ENCODE results near the gene RBM33. TPM values are rescaled to one million over a fixed set of nuclear protein-coding genes. Genes with fewer than 3 reads are reported as not detected.

The RBM33 gene
- total and polyA plus RNA-seq, 2 donors: 23.5 to 58.5 TPM

DNA sequence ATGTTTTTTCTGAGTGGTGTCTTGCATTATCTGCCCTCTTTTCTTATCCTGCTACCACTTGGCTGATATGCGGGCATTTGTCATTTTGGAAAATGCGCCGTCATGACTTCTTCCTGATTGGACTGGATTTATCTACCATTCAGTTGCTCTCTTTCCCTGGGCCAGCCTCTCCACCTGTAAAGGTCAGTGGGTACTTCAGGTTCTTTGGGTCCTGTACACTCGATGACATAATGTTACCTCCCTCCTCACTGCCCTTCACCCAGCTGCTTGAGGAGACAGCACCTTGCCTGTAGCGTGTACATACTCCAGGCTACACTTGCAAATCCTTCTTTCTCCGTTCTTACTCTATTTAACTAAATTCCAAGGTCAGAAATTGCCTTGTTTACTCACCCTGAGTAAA, 83.7 kb downstream of the RBM33 start:
- H3K4me3 ChIP-seq (ENCODE audit: low read length in 2 of 2): no peak overlapping the region
- H3K27me3 ChIP-seq (ENCODE audit: control insufficient read depth in 2 of 2, insufficient read depth in 1 of 2, low read length in 1 of 2): no peaks in the 10 kb centered on the region
- DNase-seq (ENCODE audit: low read depth in 6 of 9, low spot score in 9 of 9): no peak
- H3K9me3 ChIP-seq (ENCODE audit: control insufficient read depth in 2 of 2, insufficient read depth in 1 of 2, low read length in 1 of 2): no peaks in the 10 kb centered on the region
- 98% methylated on average over 6 of the region's 6 CpGs for WGBS
- H3K36me3 ChIP-seq (ENCODE audit: control insufficient read depth in 2 of 2, insufficient read depth in 2 of 2, low read length in 1 of 2): peaks cover 22 to 55% of the 10 kb centered on the region in 2 donors
- H3K27ac ChIP-seq (ENCODE audit: low read depth in 1 of 2, low read length in 1 of 2): no peak overlapping the region
- H3K4me1 ChIP-seq (ENCODE audit: control insufficient read depth in 2 of 2, insufficient read depth in 2 of 2, low read length in 2 of 2): peaks cover 5 to 6% of the 10 kb centered on the region in 2 donors

DNA sequence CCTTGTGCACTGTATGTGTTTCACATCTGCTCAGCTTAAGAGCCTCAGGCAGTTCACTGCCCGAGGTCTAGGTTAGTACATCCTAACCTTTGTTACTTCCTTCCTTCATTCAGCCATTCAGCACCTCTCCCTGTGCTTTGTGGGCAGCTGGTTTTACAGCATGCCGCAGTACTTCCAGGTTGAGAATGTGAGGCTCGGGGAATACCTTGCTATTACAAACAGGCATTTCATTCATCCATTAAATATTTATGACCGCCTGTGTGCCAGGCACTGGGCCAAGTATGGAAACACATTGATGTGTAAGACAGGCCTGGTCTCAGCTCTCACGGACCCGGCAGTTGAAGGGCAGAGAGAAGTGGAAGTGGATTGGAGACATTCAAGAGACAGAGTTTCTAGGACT, 85.4 kb downstream of the RBM33 start:
- Histone ChIP-seq H3K9me3 (ENCODE audit: control insufficient read depth in 2 of 2, insufficient read depth in 1 of 2, low read length in 1 of 2) (no peaks in the 10 kb centered on the region), H3K4me1 (ENCODE audit: control insufficient read depth in 2 of 2, insufficient read depth in 2 of 2, low read length in 2 of 2) (peaks cover 13 to 15% of the 10 kb centered on the region in 2 donors), H3K27me3 (ENCODE audit: control insufficient read depth in 2 of 2, insufficient read depth in 1 of 2, low read length in 1 of 2) (no peaks in the 10 kb centered on the region), H3K36me3 (ENCODE audit: control insufficient read depth in 2 of 2, insufficient read depth in 2 of 2, low read length in 1 of 2) (peaks cover 22 to 52% of the 10 kb centered on the region in 2 donors), H3K4me3 (ENCODE audit: low read length in 2 of 2) (no peak overlapping the region), H3K27ac (ENCODE audit: low read depth in 1 of 2, low read length in 1 of 2) (no peak overlapping the region)
- DNase-seq (ENCODE audit: low read depth in 6 of 9, low spot score in 9 of 9): no peak
- WGBS: 87% methylated on average over 6 of the region's 6 CpGs

DNA sequence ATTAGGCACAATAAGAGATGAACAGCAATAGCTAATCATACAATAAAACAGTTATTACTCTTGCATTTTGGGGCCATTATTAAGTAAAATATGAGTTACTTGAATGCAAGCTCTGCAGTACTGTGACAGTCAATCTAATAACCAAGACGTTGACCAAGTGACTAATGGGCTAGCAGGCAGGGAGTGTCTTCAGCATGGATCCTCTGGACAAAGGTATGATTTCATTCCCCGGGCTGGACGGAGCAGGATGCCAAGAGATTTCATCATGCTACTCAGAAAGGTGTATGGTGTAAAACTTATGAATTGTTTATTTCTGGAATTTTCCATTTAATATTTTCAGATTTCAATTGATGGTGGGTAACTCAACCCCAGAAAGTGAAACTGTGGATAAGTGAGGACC, 86.9 kb downstream of the RBM33 start:
- H3K36me3 ChIP-seq (ENCODE audit: control insufficient read depth in 2 of 2, insufficient read depth in 2 of 2, low read length in 1 of 2): peaks cover 22 to 52% of the 10 kb centered on the region in 2 donors
- H3K4me1 ChIP-seq (ENCODE audit: control insufficient read depth in 2 of 2, insufficient read depth in 2 of 2, low read length in 2 of 2): peaks cover 13 to 18% of the 10 kb centered on the region in 2 donors
- DNase-seq (ENCODE audit: low read depth in 6 of 9, low spot score in 9 of 9): no peak
- no peaks in the 10 kb centered on the region for H3K9me3 ChIP-seq (ENCODE audit: control insufficient read depth in 2 of 2, insufficient read depth in 1 of 2, low read length in 1 of 2)
- 94% methylated on average over 3 of the region's 3 CpGs for WGBS
- no peak overlapping the region for H3K4me3 ChIP-seq (ENCODE audit: low read length in 2 of 2)
- H3K27ac ChIP-seq (ENCODE audit: low read depth in 1 of 2, low read length in 1 of 2): no peak overlapping the region
- H3K27me3 ChIP-seq (ENCODE audit: control insufficient read depth in 2 of 2, insufficient read depth in 1 of 2, low read length in 1 of 2): no peaks in the 10 kb centered on the region

DNA sequence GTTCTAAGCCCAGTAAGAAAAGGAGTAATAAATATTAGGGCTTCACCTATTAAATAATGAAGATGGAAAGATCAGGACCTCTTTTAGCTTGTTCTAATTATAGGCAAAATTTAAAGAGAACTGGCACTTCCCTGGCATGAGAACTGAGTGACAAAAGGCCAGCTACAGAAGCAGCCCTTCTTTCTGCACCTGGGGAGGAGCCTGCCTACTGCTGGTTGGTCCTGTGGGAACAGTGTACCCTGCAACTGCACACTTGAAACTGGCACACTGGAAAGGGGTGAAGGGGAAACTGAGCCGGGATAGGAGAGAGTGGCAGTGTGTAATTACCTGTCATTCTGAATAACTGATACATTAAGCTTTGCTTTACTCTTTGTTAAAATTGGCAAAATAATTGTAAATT, 87.4 kb downstream of the RBM33 start:
- peaks cover 22 to 50% of the 10 kb centered on the region in 2 donors for H3K36me3 ChIP-seq (ENCODE audit: control insufficient read depth in 2 of 2, insufficient read depth in 2 of 2, low read length in 1 of 2)
- no peaks in the 10 kb centered on the region for H3K9me3 ChIP-seq (ENCODE audit: control insufficient read depth in 2 of 2, insufficient read depth in 1 of 2, low read length in 1 of 2)
- H3K27ac ChIP-seq (ENCODE audit: low read depth in 1 of 2, low read length in 1 of 2): no peak overlapping the region
- H3K4me1 ChIP-seq (ENCODE audit: control insufficient read depth in 2 of 2, insufficient read depth in 2 of 2, low read length in 2 of 2): peaks cover 13 to 18% of the 10 kb centered on the region in 2 donors
- 95% methylated on average over 1 of the region's 1 CpG for WGBS
- H3K27me3 ChIP-seq (ENCODE audit: control insufficient read depth in 2 of 2, insufficient read depth in 1 of 2, low read length in 1 of 2): no peaks in the 10 kb centered on the region
- no peak overlapping the region for H3K4me3 ChIP-seq (ENCODE audit: low read length in 2 of 2)
- DNase-seq (ENCODE audit: low read depth in 6 of 9, low spot score in 9 of 9): no peak

DNA sequence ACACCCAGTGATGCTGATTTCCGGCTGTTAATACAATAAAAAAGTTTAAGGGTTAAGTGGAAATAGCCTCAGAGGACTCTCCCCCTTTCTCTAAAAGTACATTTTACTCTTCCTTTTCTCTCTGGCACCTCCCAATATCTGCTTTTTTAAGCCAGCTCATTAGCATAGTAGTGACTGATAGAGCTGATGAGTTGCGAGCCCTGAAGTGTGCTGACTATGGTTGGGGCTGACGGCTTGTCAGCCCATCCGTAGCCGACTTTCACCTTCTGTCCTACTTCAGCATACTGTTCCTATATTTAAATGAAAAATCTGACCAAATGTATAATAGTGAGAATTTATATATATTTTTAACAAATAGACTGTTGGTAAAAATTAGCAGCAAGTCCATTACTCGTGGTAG, 87.8 kb downstream of the RBM33 start:
- DNase-seq (ENCODE audit: low read depth in 6 of 9, low spot score in 9 of 9): no peak
- WGBS: 95% methylated on average over 6 of the region's 6 CpGs
- H3K27ac ChIP-seq (ENCODE audit: low read depth in 1 of 2, low read length in 1 of 2): no peak overlapping the region
- no peaks in the 10 kb centered on the region for H3K9me3 ChIP-seq (ENCODE audit: control insufficient read depth in 2 of 2, insufficient read depth in 1 of 2, low read length in 1 of 2)
- H3K4me1 ChIP-seq (ENCODE audit: control insufficient read depth in 2 of 2, insufficient read depth in 2 of 2, low read length in 2 of 2): peaks cover 13 to 21% of the 10 kb centered on the region in 2 donors
- peaks cover 22 to 50% of the 10 kb centered on the region in 2 donors for H3K36me3 ChIP-seq (ENCODE audit: control insufficient read depth in 2 of 2, insufficient read depth in 2 of 2, low read length in 1 of 2)
- H3K4me3 ChIP-seq (ENCODE audit: low read length in 2 of 2): no peak overlapping the region
- H3K27me3 ChIP-seq (ENCODE audit: control insufficient read depth in 2 of 2, insufficient read depth in 1 of 2, low read length in 1 of 2): no peaks in the 10 kb centered on the region

DNA sequence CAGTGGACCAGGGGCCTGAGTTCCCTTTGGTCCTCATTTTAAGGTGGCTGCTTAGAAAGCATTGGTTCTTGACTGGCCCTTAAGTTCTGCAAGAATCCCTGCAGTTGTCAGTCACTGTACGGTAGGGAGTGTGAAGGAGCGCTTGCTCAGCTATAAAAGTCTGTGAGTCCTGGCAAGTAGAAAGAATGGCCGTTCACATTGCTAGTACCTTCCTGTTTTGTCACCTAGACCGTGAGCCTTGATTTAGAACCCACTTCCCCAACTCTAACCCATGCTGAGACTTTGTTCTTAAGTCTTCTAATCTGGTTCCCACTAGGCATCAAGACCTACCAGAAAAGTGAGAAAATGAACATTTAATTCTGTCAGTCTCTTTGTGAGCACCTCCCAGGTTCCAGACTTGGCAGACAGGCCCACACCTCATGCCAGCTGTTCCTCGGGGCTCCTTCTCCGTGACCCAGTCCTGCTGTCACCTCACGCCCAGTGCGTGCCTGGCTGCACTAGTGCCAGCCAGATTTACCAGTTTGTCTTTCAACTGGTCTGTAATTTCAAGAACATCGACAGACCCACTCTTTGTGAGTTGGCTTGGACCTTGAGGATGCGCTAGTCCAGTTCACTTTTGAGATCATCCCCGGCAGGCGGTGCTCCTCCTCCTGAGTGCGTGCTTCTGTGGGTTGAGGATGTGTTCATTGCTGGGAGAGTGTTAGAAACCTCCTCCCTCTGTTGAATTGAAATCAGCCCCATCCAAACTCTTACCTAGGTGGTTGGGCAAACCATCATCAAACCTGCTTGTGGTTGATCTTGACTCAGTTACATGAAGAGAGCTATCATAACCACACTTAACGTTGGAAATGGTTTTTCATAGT, 89.4 kb downstream of the RBM33 start:
- WGBS: 80% methylated on average over 14 of the region's 14 CpGs
- H3K36me3 ChIP-seq (ENCODE audit: control insufficient read depth in 2 of 2, insufficient read depth in 2 of 2, low read length in 1 of 2): peaks cover 20 to 49% of the 10 kb centered on the region in 2 donors
- H3K27ac ChIP-seq (ENCODE audit: low read depth in 1 of 2, low read length in 1 of 2): peak overlapping the region in 1 of 2 donors; percentile 34
- H3K9me3 ChIP-seq (ENCODE audit: control insufficient read depth in 2 of 2, insufficient read depth in 1 of 2, low read length in 1 of 2): no peaks in the 10 kb centered on the region
- no peak overlapping the region for H3K4me3 ChIP-seq (ENCODE audit: low read length in 2 of 2)
- H3K27me3 ChIP-seq (ENCODE audit: control insufficient read depth in 2 of 2, insufficient read depth in 1 of 2, low read length in 1 of 2): no peaks in the 10 kb centered on the region
- peaks cover 18 to 34% of the 10 kb centered on the region in 2 donors for H3K4me1 ChIP-seq (ENCODE audit: control insufficient read depth in 2 of 2, insufficient read depth in 2 of 2, low read length in 2 of 2)
- DNase-seq (ENCODE audit: low read depth in 6 of 9, low spot score in 9 of 9): peak in 1 of 9 donors; percentile 56

DNA sequence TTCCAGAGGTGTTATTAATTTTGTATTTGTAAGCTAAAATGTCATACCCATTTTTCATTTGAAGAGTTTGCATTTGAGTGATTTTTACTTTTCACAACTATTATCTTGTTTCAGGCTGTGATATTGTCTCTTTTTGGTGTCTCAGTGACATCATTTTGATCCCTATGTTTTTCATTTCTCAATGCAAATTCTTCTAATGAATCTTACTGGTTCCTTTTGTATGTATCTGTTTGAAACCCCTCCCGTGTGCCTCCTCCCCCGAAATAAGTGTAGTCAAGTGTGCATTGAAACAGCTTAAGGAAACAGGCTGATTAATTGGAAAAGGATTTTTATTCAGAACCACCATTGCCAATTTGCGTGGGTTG, 90.0 kb downstream of the RBM33 start:
- peaks cover 18 to 35% of the 10 kb centered on the region in 2 donors for H3K4me1 ChIP-seq (ENCODE audit: control insufficient read depth in 2 of 2, insufficient read depth in 2 of 2, low read length in 2 of 2)
- no peaks in the 10 kb centered on the region for H3K27me3 ChIP-seq (ENCODE audit: control insufficient read depth in 2 of 2, insufficient read depth in 1 of 2, low read length in 1 of 2)
- H3K27ac ChIP-seq (ENCODE audit: low read depth in 1 of 2, low read length in 1 of 2): no peak overlapping the region
- DNase-seq (ENCODE audit: low read depth in 6 of 9, low spot score in 9 of 9): no peak
- no peaks in the 10 kb centered on the region for H3K9me3 ChIP-seq (ENCODE audit: control insufficient read depth in 2 of 2, insufficient read depth in 1 of 2, low read length in 1 of 2)
- H3K4me3 ChIP-seq (ENCODE audit: low read length in 2 of 2): no peak overlapping the region
- WGBS: 92% methylated on average over 3 of the region's 3 CpGs
- peaks cover 16 to 42% of the 10 kb centered on the region in 2 donors for H3K36me3 ChIP-seq (ENCODE audit: control insufficient read depth in 2 of 2, insufficient read depth in 2 of 2, low read length in 1 of 2)

DNA sequence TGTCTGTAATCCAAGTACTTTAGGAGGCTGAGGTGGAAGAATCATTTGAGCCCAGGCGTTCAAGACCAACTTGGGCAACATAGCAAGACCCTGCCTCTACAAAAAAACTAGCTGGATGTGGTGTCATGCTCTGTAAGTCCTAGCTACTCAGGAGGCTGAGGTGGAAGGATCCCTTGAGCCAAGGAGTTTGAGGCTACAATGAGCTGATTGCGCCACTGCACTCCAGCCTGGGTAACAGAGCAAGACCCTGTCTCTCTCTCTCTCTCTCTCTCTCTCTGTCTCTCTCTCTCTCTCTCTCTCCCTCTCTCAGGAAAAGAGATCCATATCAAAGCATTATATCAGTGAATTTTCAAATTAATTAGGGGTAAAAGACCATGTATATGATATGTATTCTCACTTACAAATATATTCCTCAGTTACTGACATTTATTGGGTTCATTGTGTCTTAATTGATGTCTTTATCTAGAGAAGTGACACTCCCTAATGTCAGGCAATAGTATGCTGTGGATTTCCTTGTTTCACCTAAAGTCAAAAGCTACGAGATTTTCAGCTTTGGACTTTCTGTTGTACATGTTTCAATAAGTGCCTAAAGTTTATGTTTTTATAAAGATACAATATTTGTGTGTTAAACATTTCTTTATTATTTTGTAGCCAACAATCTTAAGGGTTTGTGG, 91.1 kb downstream of the RBM33 start:
- Histone ChIP-seq H3K27ac (ENCODE audit: low read depth in 1 of 2, low read length in 1 of 2) (peak overlapping the region in 1 of 2 donors; percentile 12), H3K27me3 (ENCODE audit: control insufficient read depth in 2 of 2, insufficient read depth in 1 of 2, low read length in 1 of 2) (no peaks in the 10 kb centered on the region), H3K4me1 (ENCODE audit: control insufficient read depth in 2 of 2, insufficient read depth in 2 of 2, low read length in 2 of 2) (peaks cover 19 to 37% of the 10 kb centered on the region in 2 donors), H3K4me3 (ENCODE audit: low read length in 2 of 2) (no peak overlapping the region), H3K9me3 (ENCODE audit: control insufficient read depth in 2 of 2, insufficient read depth in 1 of 2, low read length in 1 of 2) (no peaks in the 10 kb centered on the region), H3K36me3 (ENCODE audit: control insufficient read depth in 2 of 2, insufficient read depth in 2 of 2, low read length in 1 of 2) (peaks cover 13 to 41% of the 10 kb centered on the region in 2 donors)
- 94% methylated on average over 3 of the region's 3 CpGs for WGBS
- no peak for DNase-seq (ENCODE audit: low read depth in 6 of 9, low spot score in 9 of 9)

DNA sequence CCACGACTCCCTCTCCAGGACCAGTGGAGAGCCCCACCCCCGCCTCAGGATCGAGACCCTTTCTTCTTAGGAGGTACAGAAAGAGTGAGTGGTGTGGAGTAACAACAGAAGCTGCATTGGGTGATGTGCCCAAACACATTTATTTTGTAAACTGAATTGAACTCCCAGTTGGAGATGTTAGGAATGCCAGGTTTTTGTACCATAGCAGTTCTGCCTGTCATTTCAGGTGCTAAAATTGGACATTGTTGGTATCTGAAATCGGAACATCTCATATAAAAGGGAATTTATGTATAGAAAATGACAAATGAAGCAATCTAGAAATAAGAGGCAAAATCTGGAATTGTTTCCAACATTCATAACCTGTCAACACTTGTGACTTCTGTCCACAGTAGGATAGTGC, 93.1 kb downstream of the RBM33 start:
- peaks cover 35 to 47% of the 10 kb centered on the region in 2 donors for H3K4me1 ChIP-seq (ENCODE audit: control insufficient read depth in 2 of 2, insufficient read depth in 2 of 2, low read length in 2 of 2)
- DNase-seq (ENCODE audit: low read depth in 6 of 9, low spot score in 9 of 9): no peak
- no peak overlapping the region for H3K27ac ChIP-seq (ENCODE audit: low read depth in 1 of 2, low read length in 1 of 2)
- 94% methylated on average over 4 of the region's 4 CpGs for WGBS
- no peaks in the 10 kb centered on the region for H3K27me3 ChIP-seq (ENCODE audit: control insufficient read depth in 2 of 2, insufficient read depth in 1 of 2, low read length in 1 of 2)
- peaks cover 22 to 43% of the 10 kb centered on the region in 2 donors for H3K36me3 ChIP-seq (ENCODE audit: control insufficient read depth in 2 of 2, insufficient read depth in 2 of 2, low read length in 1 of 2)
- H3K9me3 ChIP-seq (ENCODE audit: control insufficient read depth in 2 of 2, insufficient read depth in 1 of 2, low read length in 1 of 2): no peaks in the 10 kb centered on the region
- no peak overlapping the region for H3K4me3 ChIP-seq (ENCODE audit: low read length in 2 of 2)
